ENCODE measurements around the gene TMEM121B. TPM values are rescaled to one million over a fixed set of nuclear protein-coding genes. Genes with fewer than 3 reads are reported as not detected.

TMEM121B gene
- total RNA-seq, 1 donor from 2014 or later: 1.9 TPM

DNA sequence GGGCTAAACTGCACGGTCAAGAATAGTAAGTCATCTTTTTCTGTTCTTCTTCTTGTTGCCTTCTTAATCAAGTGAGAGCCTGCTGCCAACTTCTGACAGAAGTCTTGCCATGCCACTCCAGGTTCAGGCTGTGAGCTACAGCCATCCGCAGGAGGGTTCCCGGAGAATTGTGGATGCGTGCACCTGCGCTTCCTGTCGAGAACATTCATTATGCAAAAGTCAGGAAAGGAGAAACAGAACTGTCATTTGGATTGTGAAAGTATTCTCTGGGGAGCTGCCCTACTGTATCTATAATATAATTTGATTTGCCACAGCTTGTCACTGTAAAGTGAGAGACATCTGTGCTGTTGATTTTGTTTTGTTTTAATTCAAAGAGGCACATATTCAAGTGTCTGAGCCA is 24.1 kb downstream of the TMEM121B start:
- no peaks in the 10 kb centered on the region for H3K27me3 Mint-ChIP-seq (ENCODE audit: low read depth, unreplicated experiment)
- Histone ChIP-seq H3K27ac (ENCODE audit: low read depth, low read length) (no peak overlapping the region), H2AFZ (ENCODE audit: low read depth, low read length) (no peak overlapping the region), H3K4me1 (ENCODE audit: insufficient read depth, low read length) (no peaks in the 10 kb centered on the region), H3K27me3 (ENCODE audit: insufficient read depth, low read length) (no peaks in the 10 kb centered on the region), H3K79me2 (ENCODE audit: insufficient read depth, low read length) (peaks cover 30% of the 10 kb centered on the region), H3K4me2 (ENCODE audit: low read length) (no peak overlapping the region), H3K9ac (ENCODE audit: low read length) (no peak overlapping the region), H3K36me3 (ENCODE audit: insufficient read depth, low read length) (peaks cover 20% of the 10 kb centered on the region), H3K4me3 (ENCODE audit: insufficient read depth, low read depth, low read length) (no peak overlapping the region), H4K20me1 (ENCODE audit: insufficient read depth, low read length) (peaks cover 56% of the 10 kb centered on the region), H3K9me3 (ENCODE audit: insufficient read depth, low read depth, low read length) (no peaks in the 10 kb centered on the region)
- peaks cover 1% of the 10 kb centered on the region for H3K4me1 Mint-ChIP-seq (ENCODE audit: low read depth, unreplicated experiment)
- FAIRE-seq: no peak
- H3K4me3 Mint-ChIP-seq (ENCODE audit: unreplicated experiment): no peak overlapping the region
- no peak for DNase-seq (ENCODE audit: low read depth)
- H3K36me3 Mint-ChIP-seq (ENCODE audit: low read depth, unreplicated experiment): peaks cover 24% of the 10 kb centered on the region
- H3K9me3 Mint-ChIP-seq (ENCODE audit: unreplicated experiment): no peaks in the 10 kb centered on the region
- H3K27ac Mint-ChIP-seq (ENCODE audit: unreplicated experiment): no peak overlapping the region
- no peak for TF ChIP-seq EZH2 (IDR thresholded peaks at IDR 0.05; ENCODE audit: insufficient read depth, low read length)
- TF ChIP-seq CTCF (IDR thresholded peaks at IDR 0.05; ENCODE audit: insufficient read depth, low read depth, low read length): no peak

DNA sequence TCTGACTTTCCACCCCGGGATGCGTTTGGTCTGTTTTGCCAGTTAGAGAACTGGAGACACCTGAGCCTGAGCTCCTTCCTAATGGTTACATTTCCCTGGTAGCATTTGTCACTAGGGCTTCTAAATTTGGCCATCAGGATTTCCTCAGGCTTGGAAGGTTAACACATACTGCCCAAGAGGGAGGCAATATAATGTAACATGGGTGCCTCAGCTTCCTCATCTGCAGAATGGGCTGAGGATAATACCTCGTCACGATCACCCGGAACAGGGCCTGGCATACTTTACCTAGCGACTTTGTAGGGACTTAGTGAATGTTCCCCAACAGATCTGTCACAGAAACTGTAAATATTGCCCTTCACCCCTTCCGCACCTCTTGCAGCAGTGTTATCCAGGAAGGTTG is 25.1 kb downstream of the TMEM121B start:
- Histone ChIP-seq H3K79me2 (ENCODE audit: insufficient read depth, low read length) (peaks cover 39% of the 10 kb centered on the region), H3K27me3 (ENCODE audit: insufficient read depth, low read length) (no peaks in the 10 kb centered on the region), H4K20me1 (ENCODE audit: insufficient read depth, low read length) (peaks cover 58% of the 10 kb centered on the region), H3K36me3 (ENCODE audit: insufficient read depth, low read length) (peaks cover 14% of the 10 kb centered on the region), H3K4me2 (ENCODE audit: low read length) (no peak overlapping the region), H2AFZ (ENCODE audit: low read depth, low read length) (no peak overlapping the region), H3K9me3 (ENCODE audit: insufficient read depth, low read depth, low read length) (no peaks in the 10 kb centered on the region), H3K4me1 (ENCODE audit: insufficient read depth, low read length) (no peaks in the 10 kb centered on the region), H3K27ac (ENCODE audit: low read depth, low read length) (no peak overlapping the region), H3K9ac (ENCODE audit: low read length) (no peak overlapping the region), H3K4me3 (ENCODE audit: insufficient read depth, low read depth, low read length) (no peak overlapping the region)
- DNase-seq (ENCODE audit: low read depth) (no peak), FAIRE-seq (no peak)
- Mint-ChIP-seq H3K27me3 (ENCODE audit: low read depth, unreplicated experiment) (no peaks in the 10 kb centered on the region), H3K36me3 (ENCODE audit: low read depth, unreplicated experiment) (peaks cover 14% of the 10 kb centered on the region), H3K4me1 (ENCODE audit: low read depth, unreplicated experiment) (peaks cover 1% of the 10 kb centered on the region), H3K9me3 (ENCODE audit: unreplicated experiment) (no peaks in the 10 kb centered on the region), H3K4me3 (ENCODE audit: unreplicated experiment) (no peak overlapping the region), H3K27ac (ENCODE audit: unreplicated experiment) (no peak overlapping the region)
- no peak for TF ChIP-seq EZH2 (IDR thresholded peaks at IDR 0.05; ENCODE audit: insufficient read depth, low read length)
- TF ChIP-seq CTCF (IDR thresholded peaks at IDR 0.05; ENCODE audit: insufficient read depth, low read depth, low read length): no peak

- H3K4me3 Mint-ChIP-seq (ENCODE audit: unreplicated experiment): no peak overlapping the region
- FAIRE-seq (no peak), DNase-seq (ENCODE audit: low read depth) (no peak)
- Histone ChIP-seq H3K4me2 (ENCODE audit: low read length) (no peak overlapping the region), H3K79me2 (ENCODE audit: insufficient read depth, low read length) (peaks cover 44% of the 10 kb centered on the region), H2AFZ (ENCODE audit: low read depth, low read length) (no peak overlapping the region), H3K36me3 (ENCODE audit: insufficient read depth, low read length) (peaks cover 12% of the 10 kb centered on the region), H3K4me3 (ENCODE audit: insufficient read depth, low read depth, low read length) (no peak overlapping the region), H3K9me3 (ENCODE audit: insufficient read depth, low read depth, low read length) (no peaks in the 10 kb centered on the region), H3K9ac (ENCODE audit: low read length) (no peak overlapping the region), H4K20me1 (ENCODE audit: insufficient read depth, low read length) (peaks cover 63% of the 10 kb centered on the region), H3K27me3 (ENCODE audit: insufficient read depth, low read length) (no peaks in the 10 kb centered on the region), H3K4me1 (ENCODE audit: insufficient read depth, low read length) (no peaks in the 10 kb centered on the region), H3K27ac (ENCODE audit: low read depth, low read length) (no peak overlapping the region)
- peaks cover 9% of the 10 kb centered on the region for H3K36me3 Mint-ChIP-seq (ENCODE audit: low read depth, unreplicated experiment)
- TF ChIP-seq CTCF (IDR thresholded peaks at IDR 0.05; ENCODE audit: insufficient read depth, low read depth, low read length): peak; percentile 19
- TF ChIP-seq EZH2 (IDR thresholded peaks at IDR 0.05; ENCODE audit: insufficient read depth, low read length): no peak
- H3K27ac Mint-ChIP-seq (ENCODE audit: unreplicated experiment): no peak overlapping the region
- no peaks in the 10 kb centered on the region for H3K27me3 Mint-ChIP-seq (ENCODE audit: low read depth, unreplicated experiment)
- no peaks in the 10 kb centered on the region for H3K9me3 Mint-ChIP-seq (ENCODE audit: unreplicated experiment)
- peaks cover 1% of the 10 kb centered on the region for H3K4me1 Mint-ChIP-seq (ENCODE audit: low read depth, unreplicated experiment)
Measured at GRCh38 chr22:17095538-17095937, 25.6 kb downstream of the TMEM121B start.
